SK-N-MC (cell line): ENCODE data around the gene RASA3.

Experiments used
- EZH2 ChIP-seq: fragments of 200-600 bp; sonication (generic); IDR thresholded peaks from one replicate; pipeline ENCODE4 v1.6.1; 2017; ENCODE audit warnings: antibody characterized with exemption
- FOXP2 ChIP-seq: optimal IDR thresholded peaks from 2 replicates; pipeline ENCODE3; 2011; ENCODE audit warnings: mild to moderate bottlenecking, moderate library complexity; ENCODE audit not compliant: insufficient read depth; ENCODE audit errors: extremely low read length, control extremely low read depth
- POLR2AphosphoS5 ChIP-seq: IDR thresholded peaks from 2 replicates; pipeline ENCODE4 v1.6.1; 2012; ENCODE audit warnings: mild to moderate bottlenecking, low read depth, low read length, borderline replicate concordance

- TF ChIP-seq EZH2 (no peak), POLR2AphosphoS5 (no peak), FOXP2 (peak; percentile 36)
Observed at GRCh38 chr13:114174529-114174961, 42.1 kb upstream of the RASA3 start.
